Measurements from ENCODE around the gene IFI27L1. TPM values are rescaled to one million over a fixed set of nuclear protein-coding genes. Genes with fewer than 3 reads are reported as not detected.
"Not testable (repeated sequence)": the region's sequence is repeated elsewhere in the genome, so short reads cannot be mapped to it uniquely, and the experiment has no call there.

Gene IFI27L1
- total RNA-seq, 4 donors from 2014 or later: 7.2 to 11.4 (median 9.3) TPM

GRCh38 chr14:94058128-94058673 lies 22.9 kb upstream of the IFI27L1 start:
- no peaks in the 10 kb centered on the region for H3K27me3 ChIP-seq
- H3K27ac ChIP-seq: no peak overlapping the region
- peaks cover 93% of the 10 kb centered on the region for H3K36me3 ChIP-seq
- TF ChIP-seq POLR2AphosphoS5 (IDR thresholded peaks at IDR 0.05) (no peak), POLR2A (IDR thresholded peaks at IDR 0.05) (no peak), CTCF (IDR thresholded peaks at IDR 0.05) (no peak), EP300 (IDR thresholded peaks at IDR 0.05) (no peak)
- no peaks in the 10 kb centered on the region for H3K9me3 ChIP-seq
- no peak overlapping the region for H3K4me3 ChIP-seq
- WGBS: 76% methylated on average over 1 of the region's 1 CpG
- DNase-seq (ENCODE audit: low spot score in 2 of 2): no peak
- H3K4me1 ChIP-seq: peaks cover 7% of the 10 kb centered on the region

GRCh38 chr14:94058674-94059138 lies 22.4 kb upstream of the IFI27L1 start:
- Histone ChIP-seq H3K4me3 (no peak overlapping the region), H3K27ac (no peak overlapping the region), H3K36me3 (peaks cover 88% of the 10 kb centered on the region), H3K9me3 (no peaks in the 10 kb centered on the region), H3K27me3 (no peaks in the 10 kb centered on the region), H3K4me1 (peaks cover 7% of the 10 kb centered on the region)
- TF ChIP-seq POLR2A (IDR thresholded peaks at IDR 0.05): no peak
- no peak for TF ChIP-seq EP300 (IDR thresholded peaks at IDR 0.05)
- no peak for TF ChIP-seq CTCF (IDR thresholded peaks at IDR 0.05)
- TF ChIP-seq POLR2AphosphoS5 (IDR thresholded peaks at IDR 0.05): no peak
- 89% methylated on average over 5 of the region's 5 CpGs for WGBS
- DNase-seq (ENCODE audit: low spot score in 2 of 2): no peak

- DNase-seq (ENCODE audit: low spot score in 2 of 2): no peak
- H3K9me3 ChIP-seq: no peaks in the 10 kb centered on the region
- no peak overlapping the region for H3K4me3 ChIP-seq
- WGBS: 88% methylated on average over 4 of the region's 5 CpGs
- H3K27ac ChIP-seq: no peak overlapping the region
- H3K4me1 ChIP-seq: peaks cover 16% of the 10 kb centered on the region
- TF ChIP-seq CTCF (IDR thresholded peaks at IDR 0.05) (no peak), POLR2A (IDR thresholded peaks at IDR 0.05) (no peak)
- H3K36me3 ChIP-seq: peaks cover 75% of the 10 kb centered on the region
- H3K27me3 ChIP-seq: no peaks in the 10 kb centered on the region
These were observed 21.1 kb upstream of the IFI27L1 start for GRCh38 chr14:94059998-94060397.

- Histone ChIP-seq H3K27ac (no peak overlapping the region), H3K4me3 (no peak overlapping the region), H3K4me1 (peaks cover 34% of the 10 kb centered on the region), H3K27me3 (no peaks in the 10 kb centered on the region), H3K9me3 (no peaks in the 10 kb centered on the region), H3K36me3 (peaks cover 51% of the 10 kb centered on the region)
- TF ChIP-seq CTCF (IDR thresholded peaks at IDR 0.05) (no peak), EP300 (IDR thresholded peaks at IDR 0.05) (no peak)
- WGBS: 78% methylated on average over 9 of the region's 9 CpGs
- DNase-seq (ENCODE audit: low spot score in 2 of 2): no peak
These were observed 18.7 kb upstream of the IFI27L1 start for GRCh38 chr14:94062344-94062940.

- TF ChIP-seq EP300 (IDR thresholded peaks at IDR 0.05): no peak
- Histone ChIP-seq H3K9me3 (peaks cover 6% of the 10 kb centered on the region), H3K27me3 (no peaks in the 10 kb centered on the region), H3K4me1 (peaks cover 34% of the 10 kb centered on the region), H3K4me3 (no peak overlapping the region), H3K27ac (no peak overlapping the region), H3K36me3 (peaks cover 14% of the 10 kb centered on the region)
- WGBS: 40% methylated on average over 8 of the region's 8 CpGs
- no peak for DNase-seq (ENCODE audit: low spot score in 2 of 2)
These were observed 14.9 kb upstream of the IFI27L1 start for GRCh38 chr14:94066089-94066676.

GRCh38 chr14:94072076-94072475 lies 9.0 kb upstream of the IFI27L1 start:
- H3K4me1 ChIP-seq: peaks cover 13% of the 10 kb centered on the region
- not testable (repeated sequence) for H3K36me3 ChIP-seq; H3K27me3 ChIP-seq; DNase-seq (ENCODE audit: low spot score in 2 of 2); H3K9me3 ChIP-seq; H3K4me3 ChIP-seq; H3K27ac ChIP-seq
- 93% methylated on average over 3 of the region's 3 CpGs for WGBS
